ENCODE results near the gene TLR6.
A peak's percentile ranks its signal among the peaks of the same experiment; 100 is the strongest.
"Not testable (repeated sequence)": the region's sequence is repeated elsewhere in the genome, so short reads cannot be mapped to it uniquely, and the experiment has no call there.

TLR6 gene

GRCh38 chr4:38785041-38785790, 71.4 kb downstream of the TLR6 start:
- Histone ChIP-seq H3K9me3 (ENCODE audit: control insufficient read depth, low read length) (no peaks in the 10 kb centered on the region), H3K4me3 (ENCODE audit: low read length) (no peak overlapping the region), H3K9ac (ENCODE audit: low read length) (no peak overlapping the region), H3K27me3 (replicated peaks; ENCODE audit: control insufficient read depth, insufficient read depth, low read length) (no peaks in the 10 kb centered on the region), H3K36me3 (ENCODE audit: control insufficient read depth, insufficient read depth, low read length, severe bottlenecking) (no peaks in the 10 kb centered on the region), H3K4me1 (ENCODE audit: control insufficient read depth, insufficient read depth, low read length) (no peaks in the 10 kb centered on the region)
- DNase-seq (ENCODE audit: low read depth), result no peak

- Histone ChIP-seq H3K4me1 (ENCODE audit: control insufficient read depth, insufficient read depth, low read length) (no peaks in the 10 kb centered on the region), H3K36me3 (ENCODE audit: control insufficient read depth, insufficient read depth, low read length, severe bottlenecking) (no peaks in the 10 kb centered on the region), H3K9me3 (ENCODE audit: control insufficient read depth, low read length) (no peaks in the 10 kb centered on the region), H3K4me3 (ENCODE audit: low read length) (no peak overlapping the region), H3K27me3 (replicated peaks; ENCODE audit: control insufficient read depth, insufficient read depth, low read length) (no peaks in the 10 kb centered on the region), H3K9ac (ENCODE audit: low read length) (no peak overlapping the region)
- no peak for DNase-seq (ENCODE audit: low read depth)
These were observed 72.5 kb downstream of the TLR6 start for GRCh38 chr4:38784141-38784540.

- no peak for DNase-seq (ENCODE audit: low read depth)
- Histone ChIP-seq H3K9ac (ENCODE audit: low read length) (no peak overlapping the region), H3K27me3 (replicated peaks; ENCODE audit: control insufficient read depth, insufficient read depth, low read length) (no peaks in the 10 kb centered on the region), H3K4me1 (ENCODE audit: control insufficient read depth, insufficient read depth, low read length) (no peaks in the 10 kb centered on the region), H3K9me3 (ENCODE audit: control insufficient read depth, low read length) (no peaks in the 10 kb centered on the region), H3K36me3 (ENCODE audit: control insufficient read depth, insufficient read depth, low read length, severe bottlenecking) (no peaks in the 10 kb centered on the region), H3K4me3 (ENCODE audit: low read length) (no peak overlapping the region)
These were observed 73.5 kb downstream of the TLR6 start for GRCh38 chr4:38783109-38783460.

DNA sequence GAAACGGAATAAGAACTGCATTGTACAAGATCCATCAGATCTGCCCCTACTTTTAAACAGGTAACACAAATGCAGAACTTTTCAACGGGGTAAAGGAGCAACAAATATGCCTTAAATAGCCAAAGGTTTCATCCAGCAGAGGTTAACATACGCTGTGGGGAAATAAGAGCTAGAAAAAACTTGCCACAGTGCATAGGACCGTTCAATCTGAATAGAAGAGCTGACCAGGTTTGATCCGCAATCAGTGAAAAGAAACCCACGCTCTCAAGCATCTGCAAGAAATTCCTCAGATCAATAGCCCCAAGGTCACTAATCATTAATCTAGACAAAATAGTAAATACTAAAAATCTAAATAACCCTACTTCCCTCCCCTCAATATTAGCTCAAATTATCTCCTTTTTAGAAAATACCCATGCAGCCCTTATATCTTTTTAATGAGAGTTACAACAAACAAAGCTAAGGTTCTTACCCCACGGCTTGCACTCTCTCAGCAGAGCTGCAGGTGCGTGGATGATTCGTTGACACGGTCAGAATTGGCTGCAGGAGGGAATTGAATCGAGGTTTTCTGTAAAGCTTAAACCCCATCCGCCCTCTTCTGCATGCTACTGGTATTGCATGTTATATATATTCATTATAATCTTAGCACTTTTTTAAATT, 74.0 kb downstream of the TLR6 start, which contains the start of gene TLR10:
TSS of gene TLR10 (minus strand) at position 539 of the 657 bp plus-strand sequence. CDS start 7,400 bp downstream, outside the sequence.
- peak; percentile 77 for DNase-seq (ENCODE audit: low read depth)
- Histone ChIP-seq H3K27me3 (replicated peaks; ENCODE audit: control insufficient read depth, insufficient read depth, low read length) (no peaks in the 10 kb centered on the region), H3K9ac (ENCODE audit: low read length) (no peak within 1 kb of the TSS), H3K36me3 (ENCODE audit: control insufficient read depth, insufficient read depth, low read length, severe bottlenecking) (no peaks in the 10 kb centered on the region), H3K4me1 (ENCODE audit: control insufficient read depth, insufficient read depth, low read length) (no peaks in the 10 kb centered on the region), H3K4me3 (ENCODE audit: low read length) (no peak within 1 kb of the TSS), H3K9me3 (ENCODE audit: control insufficient read depth, low read length) (no peaks in the 10 kb centered on the region)

DNA sequence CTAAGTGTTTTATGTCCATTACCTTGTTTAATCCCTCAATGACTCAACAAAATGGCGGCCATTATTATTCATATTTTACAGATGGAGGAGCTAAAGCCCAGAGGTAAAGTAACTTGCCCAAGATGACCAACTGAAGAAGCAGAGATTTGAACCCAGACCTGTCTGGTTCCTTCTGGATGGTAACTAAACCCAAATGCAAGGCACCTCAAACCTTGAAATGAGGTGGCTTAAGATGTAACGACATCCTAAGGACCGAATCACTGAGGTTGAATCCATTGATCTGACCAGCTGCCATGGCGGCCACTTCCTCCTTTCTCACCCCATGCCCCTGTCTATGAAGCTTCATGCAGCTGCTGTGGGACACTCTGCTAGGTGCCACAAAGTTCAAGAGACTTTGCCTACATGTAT, 74.8 kb downstream of the TLR6 start:
- Histone ChIP-seq H3K9ac (ENCODE audit: low read length) (no peak overlapping the region), H3K9me3 (ENCODE audit: control insufficient read depth, low read length) (no peaks in the 10 kb centered on the region), H3K36me3 (ENCODE audit: control insufficient read depth, insufficient read depth, low read length, severe bottlenecking) (no peaks in the 10 kb centered on the region), H3K4me3 (ENCODE audit: low read length) (no peak overlapping the region), H3K4me1 (ENCODE audit: control insufficient read depth, insufficient read depth, low read length) (no peaks in the 10 kb centered on the region), H3K27me3 (replicated peaks; ENCODE audit: control insufficient read depth, insufficient read depth, low read length) (no peaks in the 10 kb centered on the region)
- DNase-seq (ENCODE audit: low read depth), result no peak

GRCh38 chr4:38780833-38781484, 75.7 kb downstream of the TLR6 start:
- no peaks in the 10 kb centered on the region for H3K9me3 ChIP-seq (ENCODE audit: control insufficient read depth, low read length)
- DNase-seq (ENCODE audit: low read depth), result no peak
- H3K36me3 ChIP-seq (ENCODE audit: control insufficient read depth, insufficient read depth, low read length, severe bottlenecking), result no peaks in the 10 kb centered on the region

GRCh38 chr4:38779790-38780189, 76.8 kb downstream of the TLR6 start:
- H3K4me1 ChIP-seq (ENCODE audit: control insufficient read depth, insufficient read depth, low read length), result peaks cover 8% of the 10 kb centered on the region
- no peaks in the 10 kb centered on the region for H3K9me3 ChIP-seq (ENCODE audit: control insufficient read depth, low read length)
- H3K36me3 ChIP-seq (ENCODE audit: control insufficient read depth, insufficient read depth, low read length, severe bottlenecking), result no peaks in the 10 kb centered on the region
- DNase-seq (ENCODE audit: low read depth), result no peak
- H3K4me3 ChIP-seq (ENCODE audit: low read length), result no peak overlapping the region
- no peaks in the 10 kb centered on the region for H3K27me3 ChIP-seq (replicated peaks; ENCODE audit: control insufficient read depth, insufficient read depth, low read length)
- H3K9ac ChIP-seq (ENCODE audit: low read length), result no peak overlapping the region

More at GRCh38 chr4:38780833-38781484, 75.7 kb downstream of the TLR6 start:
- Histone ChIP-seq H3K4me1 (ENCODE audit: control insufficient read depth, insufficient read depth, low read length) (peaks cover under 1% of the 10 kb centered on the region), H3K9ac (ENCODE audit: low read length) (no peak overlapping the region), H3K27me3 (replicated peaks; ENCODE audit: control insufficient read depth, insufficient read depth, low read length) (no peaks in the 10 kb centered on the region), H3K4me3 (ENCODE audit: low read length) (no peak overlapping the region)

DNA sequence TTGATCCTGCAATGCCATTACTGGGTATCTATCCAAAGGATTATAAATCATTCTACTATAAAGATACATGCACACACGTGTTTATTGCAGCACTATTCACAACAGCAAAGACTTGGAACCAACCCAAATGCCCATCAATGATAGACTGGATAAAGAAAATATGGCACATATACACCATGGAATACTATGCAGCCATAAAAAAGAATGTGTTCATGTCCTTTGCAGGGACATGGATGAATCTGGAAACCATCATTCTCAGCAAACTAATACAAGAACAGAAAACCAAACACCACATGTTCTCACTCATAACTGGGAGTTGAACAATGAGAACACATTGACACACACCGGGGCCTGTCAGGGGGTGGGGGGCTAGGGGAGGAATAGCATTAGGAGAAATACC, 78.7 kb downstream of the TLR6 start:
- not testable (repeated sequence) for DNase-seq (ENCODE audit: low read depth); H3K4me3 ChIP-seq (ENCODE audit: low read length); H3K9me3 ChIP-seq (ENCODE audit: control insufficient read depth, low read length); H3K9ac ChIP-seq (ENCODE audit: low read length); H3K27me3 ChIP-seq (replicated peaks; ENCODE audit: control insufficient read depth, insufficient read depth, low read length); H3K36me3 ChIP-seq (ENCODE audit: control insufficient read depth, insufficient read depth, low read length, severe bottlenecking)
- H3K4me1 ChIP-seq (ENCODE audit: control insufficient read depth, insufficient read depth, low read length), result peaks cover 22% of the 10 kb centered on the region

GRCh38 chr4:38775326-38775725, 81.3 kb downstream of the TLR6 start:
- Histone ChIP-seq H3K9me3 (ENCODE audit: control insufficient read depth, low read length) (no peaks in the 10 kb centered on the region), H3K36me3 (ENCODE audit: control insufficient read depth, insufficient read depth, low read length, severe bottlenecking) (no peaks in the 10 kb centered on the region), H3K27me3 (replicated peaks; ENCODE audit: control insufficient read depth, insufficient read depth, low read length) (no peaks in the 10 kb centered on the region), H3K9ac (ENCODE audit: low read length) (no peak overlapping the region), H3K4me1 (ENCODE audit: control insufficient read depth, insufficient read depth, low read length) (peaks cover 22% of the 10 kb centered on the region), H3K4me3 (ENCODE audit: low read length) (no peak overlapping the region)
- DNase-seq (ENCODE audit: low read depth), result no peak

DNA sequence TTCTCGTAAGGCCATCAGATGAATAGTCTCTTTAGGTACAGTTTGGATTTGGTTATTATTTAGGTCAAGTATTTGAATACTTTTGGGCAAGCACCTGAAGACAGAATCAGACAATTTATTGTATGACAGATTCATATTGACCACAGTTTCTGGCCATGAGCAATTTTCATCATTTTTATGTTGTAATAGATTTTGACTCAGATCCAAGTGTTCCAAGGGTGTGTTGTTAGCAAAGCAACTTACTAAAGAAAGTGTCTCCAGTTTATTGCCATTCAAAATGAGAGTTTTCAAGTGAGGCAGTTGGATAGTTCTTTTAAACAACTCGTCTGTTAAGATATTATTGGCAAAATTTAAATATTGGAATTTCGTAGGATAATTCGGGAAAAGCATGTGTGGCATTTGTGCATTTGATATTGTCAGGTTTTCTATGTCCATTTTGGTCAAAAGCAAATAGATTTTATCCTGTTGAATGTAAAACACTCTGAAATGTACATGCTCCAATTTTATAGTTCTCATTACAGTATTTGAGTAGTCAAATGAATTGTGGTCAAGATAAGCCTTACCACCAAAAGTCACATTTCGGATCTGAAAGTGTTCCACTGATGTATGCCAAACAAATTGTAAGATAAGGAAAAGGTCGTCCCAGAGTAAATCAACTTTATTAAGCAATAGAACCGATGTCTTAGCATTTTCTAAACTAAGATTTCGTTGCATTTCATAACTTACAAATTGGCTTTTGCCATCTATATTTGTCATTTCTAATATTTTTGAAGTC, 82.2 kb downstream of the TLR6 start:
- Histone ChIP-seq H3K27me3 (replicated peaks; ENCODE audit: control insufficient read depth, insufficient read depth, low read length) (no peaks in the 10 kb centered on the region), H3K36me3 (ENCODE audit: control insufficient read depth, insufficient read depth, low read length, severe bottlenecking) (no peaks in the 10 kb centered on the region), H3K4me3 (ENCODE audit: low read length) (peak overlapping the region; percentile 42), H3K9ac (ENCODE audit: low read length) (peak overlapping the region; percentile 68), H3K9me3 (ENCODE audit: control insufficient read depth, low read length) (no peaks in the 10 kb centered on the region), H3K4me1 (ENCODE audit: control insufficient read depth, insufficient read depth, low read length) (peaks cover 30% of the 10 kb centered on the region)
- DNase-seq (ENCODE audit: low read depth), result peak; percentile 33
